Measurements from ENCODE around the gene STK39.

GRCh38 chr2:168185583-168186274 lies 61.7 kb downstream of the STK39 start:
- TF ChIP-seq CTCF (IDR thresholded peaks at IDR 0.05; ENCODE audit: borderline replicate concordance, extremely low read depth, low read length, poor library complexity, severe bottlenecking) (no peak), EZH2 (IDR thresholded peaks at IDR 0.05; ENCODE audit: borderline replicate concordance, low read depth, low read length, severe bottlenecking) (no peak)
